Measurements from ENCODE around the gene RAB13. TPM values are rescaled to one million over a fixed set of nuclear protein-coding genes. Genes with fewer than 3 reads are reported as not detected.

The RAB13 gene
- total and polyA plus RNA-seq, 2 of the 13 experiments (the other 11 are each of a cell fraction or from before 2014, with no cell fraction given), result 15.9 to 24.7 TPM

- TF ChIP-seq ARNT2 (CRISPR knock-in tag; IDR thresholded peaks at IDR 0.05; ENCODE audit: low read depth) (peak; percentile 8; the same call in 1 of the 2 replicates), SAFB2 (CRISPR knock-in tag; IDR thresholded peaks at IDR 0.05; ENCODE audit: borderline replicate concordance, low read depth) (0 out of 2 replicates have a peak, but pooled peaks have one; percentile 46), MTERF4 (CRISPR knock-in tag; IDR thresholded peaks at IDR 0.05) (0 out of 2 replicates have a peak, but pooled peaks have one; percentile 31), ZNF235 (CRISPR knock-in tag; IDR thresholded peaks at IDR 0.05; ENCODE audit: borderline replicate concordance) (no peak), TGIF2 (CRISPR knock-in tag; IDR thresholded peaks at IDR 0.05) (0 out of 2 replicates have a peak, but pooled peaks have one; percentile 30), ZNF883 (CRISPR knock-in tag; IDR thresholded peaks at IDR 0.05; ENCODE audit: not compliant biosample characterization) (peak; percentile 35), MYC (CRISPR knock-in tag; IDR thresholded peaks at IDR 0.05; ENCODE audit: borderline replicate concordance) (peak; percentile 73), ARID2 (CRISPR knock-in tag; IDR thresholded peaks at IDR 0.05; ENCODE audit: borderline replicate concordance) (no peak), PATZ1 (CRISPR knock-in tag; IDR thresholded peaks at IDR 0.05) (peak; percentile 78), SMC3 (IDR thresholded peaks at IDR 0.05; ENCODE audit: low read length) (no peak), GLMP (CRISPR knock-in tag; IDR thresholded peaks at IDR 0.05; ENCODE audit: borderline replicate concordance) (no peak), THAP9 (CRISPR knock-in tag; IDR thresholded peaks at IDR 0.05; ENCODE audit: borderline replicate concordance) (peak; percentile 50; the same call in 1 of the 2 replicates), ZFY (CRISPR knock-in tag; IDR thresholded peaks at IDR 0.05) (peak; percentile 62)
Measured at GRCh38 chr1:153945795-153946621, 40.1 kb downstream of the RAB13 start (continued).
